DND-41 (cell line): ENCODE results near the gene CD70.
"Not testable (repeated sequence)": the region's sequence is repeated elsewhere in the genome, so short reads cannot be mapped to it uniquely, and the experiment has no call there.

Experiments
- ATAC-seq: fragments of 200-7000 bp; cut with Tn5 transposase; 3 replicates; pipeline ENCODE4 v1.9.1; 2021; ENCODE audit warnings: low read depth; ENCODE audit not compliant: insufficient read depth
- DNase-seq: peaks from one replicate; pipeline ENCODE4 v3.0.0-alpha.2; 2020
- H2AFZ ChIP-seq: 2 replicates; pipeline ENCODE4 v1.6.0; 2012; ENCODE audit warnings: low read depth, low read length
- H3K27ac ChIP-seq: 2 replicates; pipeline ENCODE4 v1.5.1; 2012; ENCODE audit warnings: low read length, inconsistent platforms
- H3K27me3 ChIP-seq: fragments of 200-600 bp; sonication (generic); 2 replicates; pipeline ENCODE4 v1.6.0; 2012; ENCODE audit warnings: low read length, mild to moderate bottlenecking, inconsistent platforms; ENCODE audit not compliant: insufficient read depth, poor library complexity
- H3K36me3 ChIP-seq: 2 replicates; pipeline ENCODE4 v1.5.1; 2012; ENCODE audit warnings: low read length, inconsistent platforms; ENCODE audit not compliant: insufficient read depth
- H3K4me1 ChIP-seq: 2 replicates; pipeline ENCODE4 v1.5.1; 2012; ENCODE audit warnings: mild to moderate bottlenecking, low read length; ENCODE audit not compliant: insufficient read depth
- H3K4me2 ChIP-seq: 2 replicates; pipeline ENCODE4 v1.6.0; 2012; ENCODE audit warnings: mild to moderate bottlenecking, moderate library complexity, low read length, inconsistent platforms; ENCODE audit not compliant: insufficient read depth
- H3K4me3 ChIP-seq, 2 experiments: fragments of 200-600 bp in 1 of 2; shearing (Covaris generic) in 1 of 2; 2 replicates each; pipeline ENCODE4 v1.5.1; 2012 to 2016; ENCODE audit warnings: inconsistent platforms in 2 of 2, low read length in 2 of 2, mild to moderate bottlenecking in 2 of 2, low read depth in 1 of 2, moderate library complexity in 1 of 2
- H3K79me2 ChIP-seq: 2 replicates; pipeline ENCODE4 v1.6.0; 2012; ENCODE audit warnings: low read length, inconsistent platforms; ENCODE audit not compliant: insufficient read depth
- H3K9ac ChIP-seq: 2 replicates; pipeline ENCODE4 v1.6.0; 2012; ENCODE audit warnings: low read depth, mild to moderate bottlenecking, inconsistent platforms, low read length, moderate library complexity
- H3K9me3 ChIP-seq: 2 replicates; pipeline ENCODE4 v1.5.1; 2012; ENCODE audit warnings: low read length, moderate library complexity, mild to moderate bottlenecking, inconsistent platforms; ENCODE audit not compliant: insufficient read depth, severe bottlenecking
- H4K20me1 ChIP-seq: 2 replicates; pipeline ENCODE4 v1.6.0; 2012; ENCODE audit warnings: low read length; ENCODE audit not compliant: insufficient read depth
- CTCF ChIP-seq: IDR thresholded peaks from 2 replicates; pipeline ENCODE4 v1.5.1; 2012; ENCODE audit warnings: borderline replicate concordance, low read length, moderate library complexity, mild to moderate bottlenecking; ENCODE audit not compliant: poor library complexity, severe bottlenecking; ENCODE audit errors: extremely low read depth
- EZH2 ChIP-seq: IDR thresholded peaks from 3 replicates; pipeline ENCODE4 v1.6.1; 2012; ENCODE audit warnings: borderline replicate concordance, low read depth, mild to moderate bottlenecking, moderate library complexity, low read length, inconsistent platforms; ENCODE audit not compliant: severe bottlenecking

Gene CD70

GRCh38 chr19:6562437-6562836 is 28.5 kb downstream of the CD70 start:
- TF ChIP-seq CTCF = peak; percentile 27
- H3K4me3 ChIP-seq, H3K4me2 ChIP-seq, H3K79me2 ChIP-seq, H3K9ac ChIP-seq, ATAC-seq, H3K4me1 ChIP-seq, H3K27ac ChIP-seq, DNase-seq, H3K27me3 ChIP-seq, H3K36me3 ChIP-seq, H3K9me3 ChIP-seq, H4K20me1 ChIP-seq, H2AFZ ChIP-seq: not testable (repeated sequence)

GRCh38 chr19:6556480-6557195 is 34.3 kb downstream of the CD70 start:
- DNase-seq (no peak), ATAC-seq (no peak)
- no peak overlapping the region for H2AFZ ChIP-seq
- no peaks in the 10 kb centered on the region for H3K9me3 ChIP-seq
- no peaks in the 10 kb centered on the region for H3K36me3 ChIP-seq
- H3K4me1 ChIP-seq = peaks cover 15% of the 10 kb centered on the region
- no peaks in the 10 kb centered on the region for H3K79me2 ChIP-seq
- H4K20me1 ChIP-seq = no peaks in the 10 kb centered on the region
- TF ChIP-seq CTCF = no peak
- no peak for TF ChIP-seq EZH2
- H3K4me2 ChIP-seq = no peak overlapping the region
- H3K27me3 ChIP-seq = no peaks in the 10 kb centered on the region
- H3K27ac ChIP-seq = no peak overlapping the region
- no peak overlapping the region for H3K4me3 ChIP-seq
- H3K9ac ChIP-seq = no peak overlapping the region

GRCh38 chr19:6556043-6556449 is 34.9 kb downstream of the CD70 start:
- peaks cover 4% of the 10 kb centered on the region for H3K9me3 ChIP-seq
- DNase-seq (no peak), ATAC-seq (no peak)
- TF ChIP-seq EZH2 = no peak
- no peak for TF ChIP-seq CTCF
- no peak overlapping the region for H3K4me2 ChIP-seq
- H3K27ac ChIP-seq = no peak overlapping the region
- no peak overlapping the region for H3K4me3 ChIP-seq
- H4K20me1 ChIP-seq = no peaks in the 10 kb centered on the region
- H3K4me1 ChIP-seq = peaks cover 17% of the 10 kb centered on the region
- no peak overlapping the region for H2AFZ ChIP-seq
- H3K79me2 ChIP-seq = no peaks in the 10 kb centered on the region
- H3K27me3 ChIP-seq = no peaks in the 10 kb centered on the region
- H3K9ac ChIP-seq = no peak overlapping the region
- no peaks in the 10 kb centered on the region for H3K36me3 ChIP-seq
